Measurements from ENCODE around the gene BAAT. TPM values are rescaled to one million over a fixed set of nuclear protein-coding genes. Genes with fewer than 3 reads are reported as not detected.
"Not testable (repeated sequence)": the region's sequence is repeated elsewhere in the genome, so short reads cannot be mapped to it uniquely, and the experiment has no call there.

The BAAT gene
- total RNA-seq, 1 experiment from 2014 or later = 0.19 TPM

DNA sequence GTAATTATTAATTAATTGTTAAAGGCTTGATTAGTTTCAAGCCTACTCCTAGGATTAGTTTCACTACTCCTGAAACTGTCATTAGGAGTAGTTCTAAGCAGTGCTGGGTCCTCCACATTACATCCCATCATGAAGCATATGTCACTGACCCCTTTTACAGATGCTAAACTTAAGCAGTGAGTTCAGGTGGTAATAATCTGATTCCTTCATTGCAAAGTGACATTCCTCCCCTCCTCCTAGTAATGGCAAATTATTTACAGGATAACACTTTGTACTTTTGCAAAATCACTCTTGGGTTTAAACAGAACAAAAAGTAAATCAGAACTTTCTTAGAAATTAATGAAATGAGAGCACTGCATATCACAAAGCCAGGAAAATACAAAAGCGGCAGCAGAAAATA is 52.4 kb downstream of the BAAT start:
- Histone ChIP-seq H3K27ac (ENCODE audit: low read length) (no peak overlapping the region), H3K36me3 (ENCODE audit: insufficient read depth, low read length) (no peaks in the 10 kb centered on the region), H3K79me2 (ENCODE audit: low read length) (no peaks in the 10 kb centered on the region), H3K4me1 (ENCODE audit: low read length) (no peaks in the 10 kb centered on the region), H3K27me3 (ENCODE audit: low read length) (no peaks in the 10 kb centered on the region), H3K4me3 (ENCODE audit: low read length) (no peak overlapping the region), H3K4me2 (ENCODE audit: low read depth, low read length, poor library complexity, severe bottlenecking) (no peak overlapping the region), H4K20me1 (ENCODE audit: insufficient read depth, low read depth, low read length) (no peaks in the 10 kb centered on the region), H2AFZ (ENCODE audit: low read length) (no peak overlapping the region), H3K9me2 (replicated peaks; ENCODE audit: insufficient read depth, low read length) (no peaks in the 10 kb centered on the region), H3K9me3 (ENCODE audit: low read length) (no peaks in the 10 kb centered on the region), H3K9ac (ENCODE audit: low read length) (no peak overlapping the region)
- no peak for DNase-seq

DNA sequence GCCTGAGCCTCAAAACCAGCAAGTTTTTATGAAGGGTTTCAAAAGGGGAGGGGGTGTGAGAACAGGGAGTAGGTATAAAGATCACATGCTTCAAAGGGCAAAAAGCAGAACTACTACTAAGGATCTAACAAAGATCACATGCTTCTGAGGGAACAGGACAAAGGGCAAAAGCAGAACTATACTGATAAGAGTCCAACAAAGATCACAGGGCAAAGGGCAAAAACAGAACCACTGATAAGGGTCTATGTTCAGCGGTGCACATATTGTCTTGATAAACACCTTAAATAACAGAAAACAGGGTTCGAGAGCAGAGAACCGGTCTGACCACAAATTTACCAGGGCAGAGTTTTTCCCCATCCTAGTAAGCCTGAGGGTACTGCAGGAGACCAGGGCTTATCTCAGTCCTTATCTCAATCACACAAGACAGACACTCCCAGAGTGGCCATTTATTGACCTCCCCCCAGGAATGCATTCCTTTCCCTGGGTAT is 57.3 kb downstream of the BAAT start:
- not testable (repeated sequence) for H3K4me1 ChIP-seq (ENCODE audit: low read length); H3K9ac ChIP-seq (ENCODE audit: low read length); H3K4me2 ChIP-seq (ENCODE audit: low read depth, low read length, poor library complexity, severe bottlenecking); H3K27ac ChIP-seq (ENCODE audit: low read length); H2AFZ ChIP-seq (ENCODE audit: low read length); H3K36me3 ChIP-seq (ENCODE audit: insufficient read depth, low read length); H3K27me3 ChIP-seq (ENCODE audit: low read length); H3K79me2 ChIP-seq (ENCODE audit: low read length); H3K4me3 ChIP-seq (ENCODE audit: low read length); H3K9me3 ChIP-seq (ENCODE audit: low read length); H3K9me2 ChIP-seq (replicated peaks; ENCODE audit: insufficient read depth, low read length); DNase-seq; H4K20me1 ChIP-seq (ENCODE audit: insufficient read depth, low read depth, low read length)

DNA sequence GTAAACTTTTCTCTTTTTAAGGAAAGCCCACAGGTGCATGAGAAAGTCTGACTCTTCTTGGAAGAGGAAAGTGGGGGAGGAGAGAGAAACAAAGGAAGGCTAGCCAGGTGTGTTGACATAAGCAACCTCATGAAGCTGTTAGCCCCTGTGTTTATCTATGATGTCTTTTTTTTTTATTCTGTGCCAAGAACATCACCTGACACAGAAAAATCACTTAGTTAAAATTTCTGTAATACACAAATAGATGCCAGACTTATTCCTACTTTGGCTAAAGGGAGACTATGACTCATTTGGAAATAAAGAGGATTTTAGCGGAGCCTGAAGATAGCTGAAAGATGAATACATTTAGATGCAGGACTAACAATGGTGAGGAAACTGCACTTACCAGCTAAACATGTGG is 58.3 kb downstream of the BAAT start:
- H3K4me1 ChIP-seq (ENCODE audit: low read length) = no peaks in the 10 kb centered on the region
- no peak overlapping the region for H2AFZ ChIP-seq (ENCODE audit: low read length)
- no peak overlapping the region for H3K27ac ChIP-seq (ENCODE audit: low read length)
- H3K27me3 ChIP-seq (ENCODE audit: low read length) = no peaks in the 10 kb centered on the region
- H3K4me2 ChIP-seq (ENCODE audit: low read depth, low read length, poor library complexity, severe bottlenecking) = no peak overlapping the region
- DNase-seq = no peak
- no peaks in the 10 kb centered on the region for H4K20me1 ChIP-seq (ENCODE audit: insufficient read depth, low read depth, low read length)
- no peaks in the 10 kb centered on the region for H3K9me3 ChIP-seq (ENCODE audit: low read length)
- no peaks in the 10 kb centered on the region for H3K9me2 ChIP-seq (replicated peaks; ENCODE audit: insufficient read depth, low read length)
- H3K9ac ChIP-seq (ENCODE audit: low read length) = no peak overlapping the region
- H3K4me3 ChIP-seq (ENCODE audit: low read length) = no peak overlapping the region
- no peaks in the 10 kb centered on the region for H3K36me3 ChIP-seq (ENCODE audit: insufficient read depth, low read length)
- H3K79me2 ChIP-seq (ENCODE audit: low read length) = no peaks in the 10 kb centered on the region

DNA sequence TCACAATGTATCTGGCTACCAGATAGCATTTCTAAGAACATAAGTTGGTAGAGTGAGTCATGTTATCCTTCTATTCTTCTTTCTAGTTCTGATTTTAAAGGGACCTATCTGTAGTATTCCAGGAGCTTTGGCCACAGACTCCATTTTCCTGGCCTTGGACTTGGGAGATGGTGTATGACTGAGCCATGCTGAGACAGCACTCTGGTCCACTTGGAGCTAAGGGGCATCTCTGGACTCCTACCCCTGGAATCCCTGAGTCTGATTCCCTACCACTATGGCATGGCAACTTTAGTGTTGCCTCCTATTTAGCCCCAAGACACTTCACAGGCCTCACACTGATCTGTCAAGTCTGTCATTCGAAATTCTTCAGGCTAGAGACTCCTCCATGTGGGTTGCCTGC is 58.8 kb downstream of the BAAT start:
- no peaks in the 10 kb centered on the region for H3K9me2 ChIP-seq (replicated peaks; ENCODE audit: insufficient read depth, low read length)
- H4K20me1 ChIP-seq (ENCODE audit: insufficient read depth, low read depth, low read length) = no peaks in the 10 kb centered on the region
- no peak overlapping the region for H3K27ac ChIP-seq (ENCODE audit: low read length)
- no peaks in the 10 kb centered on the region for H3K27me3 ChIP-seq (ENCODE audit: low read length)
- H2AFZ ChIP-seq (ENCODE audit: low read length) = no peak overlapping the region
- H3K4me3 ChIP-seq (ENCODE audit: low read length) = no peak overlapping the region
- H3K36me3 ChIP-seq (ENCODE audit: insufficient read depth, low read length) = no peaks in the 10 kb centered on the region
- H3K9me3 ChIP-seq (ENCODE audit: low read length) = no peaks in the 10 kb centered on the region
- no peak overlapping the region for H3K9ac ChIP-seq (ENCODE audit: low read length)
- no peaks in the 10 kb centered on the region for H3K4me1 ChIP-seq (ENCODE audit: low read length)
- DNase-seq = no peak
- H3K4me2 ChIP-seq (ENCODE audit: low read depth, low read length, poor library complexity, severe bottlenecking) = no peak overlapping the region
- no peaks in the 10 kb centered on the region for H3K79me2 ChIP-seq (ENCODE audit: low read length)

DNA sequence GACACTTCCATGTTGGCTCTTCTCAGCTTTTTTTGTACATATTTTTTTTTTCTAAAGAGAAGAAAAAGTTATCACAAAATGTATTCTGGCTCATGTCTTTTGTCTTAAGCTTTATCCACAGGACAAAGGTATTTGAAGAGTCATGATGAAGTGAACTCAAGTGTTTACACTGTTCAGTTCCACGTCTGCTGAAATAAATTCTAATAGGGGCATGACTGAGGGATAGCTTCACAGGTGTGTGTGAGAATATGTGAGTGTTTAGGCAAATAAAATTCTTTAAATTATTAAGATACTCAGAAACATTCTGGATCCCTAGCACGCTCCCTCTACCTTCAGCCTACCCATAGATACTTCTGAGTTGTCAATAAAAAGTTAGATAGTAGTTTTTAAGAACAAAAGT is 59.8 kb downstream of the BAAT start:
- Histone ChIP-seq H3K4me2 (ENCODE audit: low read depth, low read length, poor library complexity, severe bottlenecking) (no peak overlapping the region), H3K9me2 (replicated peaks; ENCODE audit: insufficient read depth, low read length) (no peaks in the 10 kb centered on the region), H3K36me3 (ENCODE audit: insufficient read depth, low read length) (no peaks in the 10 kb centered on the region), H3K27ac (ENCODE audit: low read length) (no peak overlapping the region), H3K9me3 (ENCODE audit: low read length) (no peaks in the 10 kb centered on the region), H3K79me2 (ENCODE audit: low read length) (no peaks in the 10 kb centered on the region), H3K4me3 (ENCODE audit: low read length) (no peak overlapping the region), H3K27me3 (ENCODE audit: low read length) (no peaks in the 10 kb centered on the region), H3K9ac (ENCODE audit: low read length) (no peak overlapping the region), H3K4me1 (ENCODE audit: low read length) (no peaks in the 10 kb centered on the region), H4K20me1 (ENCODE audit: insufficient read depth, low read depth, low read length) (no peaks in the 10 kb centered on the region), H2AFZ (ENCODE audit: low read length) (no peak overlapping the region)
- no peak for DNase-seq

DNA sequence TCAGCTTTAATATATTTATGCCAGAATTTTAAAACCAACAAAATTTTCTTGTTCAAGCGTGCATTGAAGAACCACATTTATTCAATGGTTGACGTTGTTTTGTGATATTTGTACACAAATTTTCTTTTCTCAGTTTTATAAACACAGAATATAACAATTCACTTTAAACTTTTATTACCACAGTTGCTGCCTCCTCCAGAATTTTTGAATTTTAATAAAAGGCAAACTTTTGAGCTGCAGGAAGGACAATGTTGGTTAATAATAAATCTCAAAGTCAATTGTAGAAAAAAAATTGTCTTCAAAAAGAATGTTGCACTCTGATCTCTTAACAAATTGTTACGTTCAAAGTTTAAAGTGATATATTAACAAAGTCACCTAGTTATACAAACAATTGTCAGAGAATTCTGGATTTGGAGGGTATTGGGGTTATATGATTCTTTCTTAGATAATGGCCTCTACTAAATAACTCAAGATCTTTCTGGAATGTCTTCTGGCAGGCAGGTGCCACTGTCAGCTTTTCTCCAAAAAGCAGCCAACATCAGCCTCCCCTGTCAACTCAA is 60.5 kb downstream of the BAAT start:
- no peaks in the 10 kb centered on the region for H3K36me3 ChIP-seq (ENCODE audit: insufficient read depth, low read length)
- no peak overlapping the region for H3K9ac ChIP-seq (ENCODE audit: low read length)
- no peaks in the 10 kb centered on the region for H3K79me2 ChIP-seq (ENCODE audit: low read length)
- no peak overlapping the region for H2AFZ ChIP-seq (ENCODE audit: low read length)
- no peaks in the 10 kb centered on the region for H3K9me2 ChIP-seq (replicated peaks; ENCODE audit: insufficient read depth, low read length)
- no peak overlapping the region for H3K4me3 ChIP-seq (ENCODE audit: low read length)
- no peak overlapping the region for H3K27ac ChIP-seq (ENCODE audit: low read length)
- H3K9me3 ChIP-seq (ENCODE audit: low read length) = no peaks in the 10 kb centered on the region
- no peak overlapping the region for H3K4me2 ChIP-seq (ENCODE audit: low read depth, low read length, poor library complexity, severe bottlenecking)
- DNase-seq = no peak
- no peaks in the 10 kb centered on the region for H3K4me1 ChIP-seq (ENCODE audit: low read length)
- H3K27me3 ChIP-seq (ENCODE audit: low read length) = no peaks in the 10 kb centered on the region
- H4K20me1 ChIP-seq (ENCODE audit: insufficient read depth, low read depth, low read length) = no peaks in the 10 kb centered on the region

DNA sequence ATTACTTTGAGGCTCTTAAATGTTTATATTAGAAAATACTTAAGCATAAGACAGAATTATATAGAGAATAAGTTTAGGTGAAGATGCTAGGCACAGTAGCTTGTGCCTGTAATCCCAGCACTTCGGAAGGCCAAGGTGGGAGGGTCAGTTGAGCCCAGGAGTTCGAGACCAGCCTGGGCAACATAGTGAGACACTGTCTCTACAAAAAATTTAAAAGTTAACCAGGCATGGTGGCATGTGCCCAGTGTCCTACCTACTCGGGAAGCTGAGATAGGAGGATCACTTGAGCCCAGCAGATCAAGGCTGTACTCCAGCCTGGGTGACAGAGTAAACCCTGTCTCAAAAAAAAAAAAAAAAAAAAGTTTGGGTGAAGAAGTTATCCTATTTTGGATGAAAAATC is 61.7 kb downstream of the BAAT start:
- H3K27me3 ChIP-seq (ENCODE audit: low read length) = no peaks in the 10 kb centered on the region
- H3K79me2 ChIP-seq (ENCODE audit: low read length) = no peaks in the 10 kb centered on the region
- no peak overlapping the region for H3K4me3 ChIP-seq (ENCODE audit: low read length)
- no peaks in the 10 kb centered on the region for H4K20me1 ChIP-seq (ENCODE audit: insufficient read depth, low read depth, low read length)
- no peak overlapping the region for H3K4me2 ChIP-seq (ENCODE audit: low read depth, low read length, poor library complexity, severe bottlenecking)
- H2AFZ ChIP-seq (ENCODE audit: low read length) = no peak overlapping the region
- no peak overlapping the region for H3K9ac ChIP-seq (ENCODE audit: low read length)
- no peak overlapping the region for H3K27ac ChIP-seq (ENCODE audit: low read length)
- H3K9me2 ChIP-seq (replicated peaks; ENCODE audit: insufficient read depth, low read length) = no peaks in the 10 kb centered on the region
- no peaks in the 10 kb centered on the region for H3K4me1 ChIP-seq (ENCODE audit: low read length)
- no peak for DNase-seq
- H3K9me3 ChIP-seq (ENCODE audit: low read length) = no peaks in the 10 kb centered on the region
- no peaks in the 10 kb centered on the region for H3K36me3 ChIP-seq (ENCODE audit: insufficient read depth, low read length)

DNA sequence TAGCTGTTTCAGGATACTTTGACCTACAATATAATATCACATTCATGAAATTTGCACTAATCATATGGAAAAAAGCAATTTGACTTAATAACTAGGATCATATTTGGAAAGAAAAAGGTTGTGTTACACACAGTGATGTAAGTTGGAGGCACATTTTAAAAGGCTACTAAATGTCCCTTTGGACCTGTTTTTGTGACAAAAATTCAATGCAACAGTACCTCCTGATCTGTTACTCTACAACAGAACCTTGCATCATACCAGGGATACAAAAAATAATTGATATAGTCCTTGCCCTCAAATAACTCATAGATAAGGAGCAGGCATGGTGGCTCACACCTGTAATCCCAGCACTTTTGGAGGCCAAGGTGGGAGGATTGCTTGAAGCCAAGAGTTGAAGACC is 67.1 kb downstream of the BAAT start:
- Histone ChIP-seq H3K27me3 (ENCODE audit: low read length) (no peaks in the 10 kb centered on the region), H2AFZ (ENCODE audit: low read length) (no peak overlapping the region), H3K4me3 (ENCODE audit: low read length) (no peak overlapping the region), H3K79me2 (ENCODE audit: low read length) (no peaks in the 10 kb centered on the region), H3K36me3 (ENCODE audit: insufficient read depth, low read length) (no peaks in the 10 kb centered on the region), H3K9me3 (ENCODE audit: low read length) (no peaks in the 10 kb centered on the region), H3K4me2 (ENCODE audit: low read depth, low read length, poor library complexity, severe bottlenecking) (no peak overlapping the region), H3K27ac (ENCODE audit: low read length) (no peak overlapping the region), H3K4me1 (ENCODE audit: low read length) (no peaks in the 10 kb centered on the region), H4K20me1 (ENCODE audit: insufficient read depth, low read depth, low read length) (no peaks in the 10 kb centered on the region), H3K9ac (ENCODE audit: low read length) (no peak overlapping the region), H3K9me2 (replicated peaks; ENCODE audit: insufficient read depth, low read length) (no peaks in the 10 kb centered on the region)
- DNase-seq = no peak

DNA sequence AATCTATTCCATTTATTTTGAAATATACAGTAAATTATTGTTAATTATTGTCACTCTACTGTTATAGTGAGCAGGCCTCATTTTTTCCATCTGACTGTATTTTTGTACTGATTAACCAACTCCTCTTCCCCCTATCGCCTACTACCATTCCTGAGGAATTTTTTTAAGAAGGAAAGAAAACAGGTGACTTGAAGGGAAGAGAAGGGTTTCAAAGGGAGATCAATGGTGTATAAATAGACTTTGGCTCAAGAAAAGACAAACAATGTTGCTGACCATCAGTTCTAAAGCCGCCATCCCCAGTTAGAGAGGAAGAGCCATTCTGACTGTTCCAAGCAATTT is 69.7 kb downstream of the BAAT start:
- Histone ChIP-seq H3K4me2 (ENCODE audit: low read depth, low read length, poor library complexity, severe bottlenecking) (no peak overlapping the region), H2AFZ (ENCODE audit: low read length) (no peak overlapping the region), H3K9ac (ENCODE audit: low read length) (no peak overlapping the region), H3K27ac (ENCODE audit: low read length) (no peak overlapping the region), H3K27me3 (ENCODE audit: low read length) (no peaks in the 10 kb centered on the region), H4K20me1 (ENCODE audit: insufficient read depth, low read depth, low read length) (no peaks in the 10 kb centered on the region), H3K9me3 (ENCODE audit: low read length) (no peaks in the 10 kb centered on the region), H3K9me2 (replicated peaks; ENCODE audit: insufficient read depth, low read length) (no peaks in the 10 kb centered on the region), H3K4me1 (ENCODE audit: low read length) (no peaks in the 10 kb centered on the region), H3K4me3 (ENCODE audit: low read length) (no peak overlapping the region), H3K36me3 (ENCODE audit: insufficient read depth, low read length) (no peaks in the 10 kb centered on the region), H3K79me2 (ENCODE audit: low read length) (no peaks in the 10 kb centered on the region)
- no peak for DNase-seq
